ENCODE results near the gene KRT9.
A peak's percentile ranks its signal among the peaks of the same experiment; 100 is the strongest.
"Not testable (repeated sequence)": the region's sequence is repeated elsewhere in the genome, so short reads cannot be mapped to it uniquely, and the experiment has no call there.

Gene KRT9

DNA sequence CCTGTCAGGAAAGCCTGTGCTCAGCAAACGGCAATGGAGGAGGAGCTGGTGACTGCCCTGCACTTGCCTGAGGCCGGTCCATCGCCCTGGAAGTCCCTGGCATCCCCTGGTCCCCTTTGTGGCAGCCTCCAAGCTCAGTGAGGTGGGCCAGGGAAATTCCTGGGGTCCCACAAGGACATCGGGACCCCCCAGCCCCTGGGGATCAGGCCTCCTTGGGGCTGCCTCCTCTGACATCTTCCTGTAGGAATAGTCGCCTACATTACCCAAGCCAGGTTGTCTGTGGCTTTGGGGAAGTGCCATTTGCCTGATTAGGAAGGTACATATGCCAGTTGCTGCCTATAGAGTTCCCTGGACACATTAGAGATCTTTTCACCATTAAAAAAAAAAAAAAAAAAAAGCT is 7.1 kb upstream of the KRT9 start:
- no peaks in the 10 kb centered on the region for H3K36me3 Mint-ChIP-seq (ENCODE audit: low read depth)
- intact Hi-C loops (cut with micrococcal nuclease) = loop anchor here (1.0 kb wide), 3 partner anchors 27 to 83 kb away; no protein-coding TSS in a partner anchor
- H3K4me1 Mint-ChIP-seq (ENCODE audit: low read depth) = peaks cover 9% of the 10 kb centered on the region
- H3K4me3 Mint-ChIP-seq = no peak overlapping the region
- H3K27ac Mint-ChIP-seq = no peak overlapping the region
- H3K9me3 Mint-ChIP-seq = no peaks in the 10 kb centered on the region
- peaks cover 58% of the 10 kb centered on the region for H3K27me3 Mint-ChIP-seq

DNA sequence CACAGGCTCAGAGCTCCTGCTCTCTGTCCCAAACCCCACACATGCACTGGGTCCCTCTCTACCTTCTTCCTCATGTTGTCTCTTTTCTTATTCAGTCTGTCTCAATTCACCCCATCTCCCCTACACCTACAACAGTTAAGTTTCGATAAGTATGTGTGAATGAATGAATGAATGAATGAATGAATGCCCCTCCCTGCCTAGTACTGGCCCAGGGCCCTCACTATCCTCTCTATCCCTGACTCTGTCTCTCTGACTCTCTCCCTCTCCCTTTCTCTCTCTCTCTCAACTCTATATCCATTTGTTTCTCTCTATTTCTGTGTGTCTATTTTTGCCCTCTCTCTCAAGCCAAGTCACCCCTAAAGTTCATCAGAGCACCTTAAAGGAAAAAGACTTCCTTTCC is 6.7 kb upstream of the KRT9 start:
- peaks cover 57% of the 10 kb centered on the region for H3K27me3 Mint-ChIP-seq
- intact Hi-C loops (cut with micrococcal nuclease) = no loop called here

DNA sequence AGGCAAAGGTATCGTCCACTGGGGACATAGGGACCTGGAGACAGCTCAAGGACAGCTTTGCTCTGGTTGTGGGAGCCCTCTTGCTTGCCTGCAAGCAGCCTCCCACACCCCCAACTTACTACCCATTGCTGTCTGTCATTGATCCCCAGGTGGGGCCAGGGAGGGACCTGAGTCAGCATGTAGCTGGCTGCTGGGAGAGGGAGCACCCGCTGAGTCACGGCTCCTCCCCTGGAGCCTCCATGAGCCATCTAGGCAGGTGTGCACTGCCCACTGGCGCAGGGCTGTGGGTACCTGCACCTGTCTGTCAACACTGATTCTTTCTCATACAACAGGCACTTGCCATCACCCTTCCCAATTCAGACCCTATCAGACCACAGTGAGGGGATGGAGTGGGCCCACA is 4.9 kb upstream of the KRT9 start:
- peaks cover 61% of the 10 kb centered on the region for H3K27me3 Mint-ChIP-seq
- H3K36me3 Mint-ChIP-seq (ENCODE audit: low read depth); intact Hi-C loops (cut with micrococcal nuclease); H3K27ac Mint-ChIP-seq; H3K9me3 Mint-ChIP-seq; H3K4me3 Mint-ChIP-seq; H3K4me1 Mint-ChIP-seq (ENCODE audit: low read depth): not testable (repeated sequence)

More for the DNA sequence above, 6.7 kb upstream of the KRT9 start:
- H3K9me3 Mint-ChIP-seq = no peaks in the 10 kb centered on the region
- no peak overlapping the region for H3K4me3 Mint-ChIP-seq
- no peaks in the 10 kb centered on the region for H3K36me3 Mint-ChIP-seq (ENCODE audit: low read depth)
- H3K27ac Mint-ChIP-seq = no peak overlapping the region
- H3K4me1 Mint-ChIP-seq (ENCODE audit: low read depth) = peaks cover 9% of the 10 kb centered on the region

DNA sequence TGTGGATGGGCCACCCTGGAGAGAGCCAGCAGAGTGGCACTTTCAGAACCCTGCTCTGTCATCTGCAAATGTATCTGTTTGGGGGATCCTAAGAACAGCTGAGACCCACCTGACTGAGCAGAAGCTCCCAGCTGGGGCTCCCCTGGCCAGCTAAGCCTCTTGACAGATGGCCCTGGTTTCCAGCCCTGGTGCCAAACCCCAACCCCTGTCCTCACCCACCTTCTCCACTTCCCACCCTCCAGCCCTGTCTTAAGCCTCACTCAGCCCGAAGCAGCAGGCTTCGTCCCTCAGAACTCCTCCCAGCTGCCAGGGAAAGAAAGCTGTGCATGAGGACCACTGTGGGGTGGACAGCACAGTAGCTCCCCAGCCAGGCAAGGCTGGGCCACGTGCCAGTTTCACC is 3.5 kb upstream of the KRT9 start:
- Mint-ChIP-seq H3K4me3 (no peak overlapping the region), H3K9me3 (no peaks in the 10 kb centered on the region), H3K4me1 (ENCODE audit: low read depth) (peaks cover 9% of the 10 kb centered on the region), H3K27me3 (peaks cover 64% of the 10 kb centered on the region), H3K36me3 (ENCODE audit: low read depth) (no peaks in the 10 kb centered on the region), H3K27ac (no peak overlapping the region)
- intact Hi-C loops (cut with micrococcal nuclease) = no loop called here

DNA sequence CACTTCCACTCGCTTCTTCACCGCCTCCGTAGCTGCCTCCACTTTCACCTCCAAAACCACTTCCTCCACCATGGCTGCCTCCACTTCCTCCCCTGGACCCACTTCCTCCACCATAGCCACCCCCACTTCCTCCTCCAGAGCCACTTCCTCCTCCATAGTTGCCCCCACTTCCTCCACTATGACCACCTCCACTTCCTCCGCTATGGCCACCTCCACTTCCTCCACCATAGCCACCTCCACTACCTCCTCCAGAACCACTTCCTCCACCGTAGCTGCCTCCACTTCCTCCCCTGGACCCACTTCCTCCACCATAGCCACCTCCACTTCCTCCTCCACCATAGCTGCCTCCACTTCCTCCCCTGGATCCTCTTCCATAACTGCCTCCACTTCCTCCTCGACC is 4.5 kb downstream of the KRT9 start:
- Mint-ChIP-seq H3K4me3 (no peak overlapping the region), H3K27ac (peak overlapping the region; percentile 68), H3K36me3 (ENCODE audit: low read depth) (peaks cover 6% of the 10 kb centered on the region), H3K9me3 (peaks cover 12% of the 10 kb centered on the region), H3K27me3 (peaks cover 54% of the 10 kb centered on the region), H3K4me1 (ENCODE audit: low read depth) (peaks cover 8% of the 10 kb centered on the region)
- intact Hi-C loops (cut with micrococcal nuclease) = no loop called here

DNA sequence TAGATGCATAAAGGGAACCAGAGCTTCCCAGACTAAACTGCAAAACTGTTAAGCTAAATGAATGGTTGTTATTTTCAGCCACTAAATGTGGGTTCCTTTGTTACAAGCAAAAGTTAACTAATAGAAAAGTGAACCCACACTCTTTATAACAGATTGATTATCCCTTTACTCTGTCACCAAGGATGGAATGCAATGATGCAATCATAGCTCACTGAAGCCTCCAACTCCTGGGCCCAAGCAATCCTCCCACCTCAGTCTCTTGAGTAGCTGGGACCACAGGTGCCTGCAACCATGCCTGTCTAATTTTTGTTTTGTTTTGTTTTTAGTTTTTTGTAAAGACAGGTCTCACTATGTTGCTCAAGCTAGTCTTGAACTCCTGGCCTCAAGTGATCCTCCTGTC is 6.5 kb downstream of the KRT9 start:
- H3K27ac Mint-ChIP-seq = no peak overlapping the region
- H3K36me3 Mint-ChIP-seq (ENCODE audit: low read depth) = peaks cover 6% of the 10 kb centered on the region
- intact Hi-C loops (cut with micrococcal nuclease) = no loop called here
- H3K27me3 Mint-ChIP-seq = peaks cover 44% of the 10 kb centered on the region
- H3K9me3 Mint-ChIP-seq = peaks cover 12% of the 10 kb centered on the region
- H3K4me1 Mint-ChIP-seq (ENCODE audit: low read depth) = peaks cover 8% of the 10 kb centered on the region
- H3K4me3 Mint-ChIP-seq = no peak overlapping the region

DNA sequence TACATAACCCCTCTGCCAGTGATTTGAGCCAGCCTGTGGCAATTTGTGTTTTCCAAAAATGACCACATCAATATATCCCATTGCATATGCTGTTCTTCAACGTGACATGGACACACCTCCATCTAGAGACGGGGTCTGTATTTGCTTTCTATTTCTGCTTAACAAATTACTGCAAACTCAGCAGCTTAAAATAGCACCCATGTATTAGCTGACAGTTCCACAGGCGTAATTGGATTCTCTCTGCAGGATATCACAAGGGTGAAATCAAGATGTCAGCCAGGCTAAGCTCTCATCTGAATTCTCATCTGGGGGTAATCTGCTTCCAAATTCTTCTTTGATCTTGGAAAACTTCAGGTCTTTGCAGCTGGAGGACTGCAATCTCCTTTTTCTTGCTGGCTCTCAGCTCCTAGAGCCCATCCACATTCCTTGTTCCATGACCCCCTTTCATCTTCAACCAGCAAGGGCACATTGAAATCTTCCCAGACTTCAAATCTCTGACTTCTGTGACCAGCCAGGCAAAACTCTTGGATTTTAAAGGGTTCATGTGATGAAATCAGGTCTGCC is 8.2 kb downstream of the KRT9 start:
- Mint-ChIP-seq H3K9me3 (peaks cover 12% of the 10 kb centered on the region), H3K27me3 (peaks cover 45% of the 10 kb centered on the region), H3K36me3 (ENCODE audit: low read depth) (peaks cover 6% of the 10 kb centered on the region), H3K4me3 (no peak overlapping the region), H3K4me1 (ENCODE audit: low read depth) (peaks cover 8% of the 10 kb centered on the region), H3K27ac (no peak overlapping the region)
- intact Hi-C loops (cut with micrococcal nuclease) = no loop called here

DNA sequence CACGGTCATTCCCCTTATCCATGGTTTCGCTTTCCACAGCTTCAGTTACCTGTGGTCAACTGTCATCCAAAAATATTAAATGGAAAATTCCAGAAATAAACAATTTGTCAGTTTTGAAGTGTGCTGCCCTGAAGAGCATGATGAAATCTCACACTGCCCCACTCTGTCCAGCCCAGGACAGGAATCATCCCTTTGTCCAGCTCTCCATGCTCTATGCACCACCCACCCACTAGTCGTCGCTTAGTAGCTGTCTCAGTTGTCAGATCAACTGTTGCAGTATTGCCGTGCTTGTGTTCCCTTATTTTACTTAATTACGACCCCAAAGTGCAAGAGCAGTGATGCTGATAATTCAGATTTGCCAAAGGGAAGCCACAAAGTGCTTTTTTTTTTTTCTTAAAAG is 10.3 kb downstream of the KRT9 start:
- H3K9me3 Mint-ChIP-seq = no peaks in the 10 kb centered on the region
- H3K27me3 Mint-ChIP-seq = peaks cover 58% of the 10 kb centered on the region
- intact Hi-C loops (cut with micrococcal nuclease) = no loop called here
- no peak overlapping the region for H3K4me3 Mint-ChIP-seq
- no peaks in the 10 kb centered on the region for H3K4me1 Mint-ChIP-seq (ENCODE audit: low read depth)
- H3K27ac Mint-ChIP-seq = no peak overlapping the region
- H3K36me3 Mint-ChIP-seq (ENCODE audit: low read depth) = no peaks in the 10 kb centered on the region

DNA sequence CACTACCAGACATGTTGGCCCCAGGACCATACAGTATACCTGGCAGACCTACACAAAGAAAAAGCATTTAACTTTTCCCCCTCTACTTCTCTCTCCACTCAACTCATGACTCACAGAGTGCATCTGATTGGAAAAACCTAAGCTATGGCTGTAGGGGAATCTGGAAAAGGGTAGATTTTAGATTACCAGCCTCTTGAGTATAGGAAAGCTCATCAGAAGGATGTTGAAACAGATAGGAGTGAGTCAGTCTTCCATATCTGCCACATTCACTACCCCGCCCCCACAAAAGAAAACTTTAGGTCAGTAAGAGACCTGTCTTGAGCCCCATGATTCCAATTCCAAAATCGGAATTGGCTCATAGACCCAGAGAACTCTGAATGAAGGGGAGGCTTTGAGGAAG is 12.3 kb downstream of the KRT9 start:
- Mint-ChIP-seq H3K27me3 (peaks cover 61% of the 10 kb centered on the region), H3K36me3 (ENCODE audit: low read depth) (no peaks in the 10 kb centered on the region), H3K9me3 (no peaks in the 10 kb centered on the region), H3K4me1 (ENCODE audit: low read depth) (no peaks in the 10 kb centered on the region), H3K4me3 (no peak overlapping the region), H3K27ac (no peak overlapping the region)
- intact Hi-C loops (cut with micrococcal nuclease) = no loop called here

DNA sequence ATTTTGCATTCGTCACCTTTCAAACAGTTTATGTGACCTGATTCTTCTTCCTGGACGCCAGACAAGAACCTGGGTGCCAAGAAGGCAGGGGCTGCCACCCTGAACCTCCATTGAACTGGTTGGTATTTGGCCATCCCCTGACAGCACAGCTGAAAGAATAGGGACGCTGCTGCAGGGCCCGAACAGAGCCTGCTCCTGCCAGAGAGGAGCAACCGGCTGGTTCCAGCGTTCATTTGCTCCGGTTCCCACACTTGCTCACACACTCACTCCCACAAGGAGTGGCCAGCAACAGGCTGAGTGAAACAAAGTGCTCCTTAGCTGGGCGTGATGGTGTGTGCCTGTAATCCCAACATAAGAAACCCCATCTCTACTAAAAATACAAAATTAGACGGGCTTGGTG is 14.9 kb downstream of the KRT9 start:
- peaks cover 53% of the 10 kb centered on the region for H3K27me3 Mint-ChIP-seq
- H3K36me3 Mint-ChIP-seq (ENCODE audit: low read depth) = no peaks in the 10 kb centered on the region
- intact Hi-C loops (cut with micrococcal nuclease) = no loop called here
- no peak overlapping the region for H3K4me3 Mint-ChIP-seq
- no peaks in the 10 kb centered on the region for H3K9me3 Mint-ChIP-seq
- peaks cover 4% of the 10 kb centered on the region for H3K4me1 Mint-ChIP-seq (ENCODE audit: low read depth)
- no peak overlapping the region for H3K27ac Mint-ChIP-seq

DNA sequence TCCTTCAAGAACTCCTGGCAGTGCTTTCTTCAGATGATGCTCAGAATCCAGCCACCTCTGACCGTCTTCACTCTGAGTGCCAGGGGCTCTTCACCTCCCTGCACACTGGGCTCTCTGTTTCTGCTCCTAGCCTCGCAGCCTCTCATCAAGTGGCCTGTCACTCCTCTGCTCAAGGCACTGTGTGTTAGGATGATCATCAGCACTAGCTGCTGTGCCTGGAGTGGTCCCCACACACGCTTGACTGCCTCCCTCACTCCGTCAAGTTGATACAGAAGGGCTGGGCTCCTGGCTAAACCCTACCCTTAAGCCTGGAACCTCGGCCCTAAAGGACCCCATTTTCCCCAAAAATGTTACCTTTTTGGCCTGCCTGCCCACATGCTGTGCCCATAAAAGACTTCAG is 15.6 kb downstream of the KRT9 start:
- no peaks in the 10 kb centered on the region for H3K36me3 Mint-ChIP-seq (ENCODE audit: low read depth)
- H3K27me3 Mint-ChIP-seq = peaks cover 51% of the 10 kb centered on the region
- no peak overlapping the region for H3K4me3 Mint-ChIP-seq
- no peaks in the 10 kb centered on the region for H3K9me3 Mint-ChIP-seq
- intact Hi-C loops (cut with micrococcal nuclease) = no loop called here
- H3K27ac Mint-ChIP-seq = no peak overlapping the region
- H3K4me1 Mint-ChIP-seq (ENCODE audit: low read depth) = peaks cover 4% of the 10 kb centered on the region

DNA sequence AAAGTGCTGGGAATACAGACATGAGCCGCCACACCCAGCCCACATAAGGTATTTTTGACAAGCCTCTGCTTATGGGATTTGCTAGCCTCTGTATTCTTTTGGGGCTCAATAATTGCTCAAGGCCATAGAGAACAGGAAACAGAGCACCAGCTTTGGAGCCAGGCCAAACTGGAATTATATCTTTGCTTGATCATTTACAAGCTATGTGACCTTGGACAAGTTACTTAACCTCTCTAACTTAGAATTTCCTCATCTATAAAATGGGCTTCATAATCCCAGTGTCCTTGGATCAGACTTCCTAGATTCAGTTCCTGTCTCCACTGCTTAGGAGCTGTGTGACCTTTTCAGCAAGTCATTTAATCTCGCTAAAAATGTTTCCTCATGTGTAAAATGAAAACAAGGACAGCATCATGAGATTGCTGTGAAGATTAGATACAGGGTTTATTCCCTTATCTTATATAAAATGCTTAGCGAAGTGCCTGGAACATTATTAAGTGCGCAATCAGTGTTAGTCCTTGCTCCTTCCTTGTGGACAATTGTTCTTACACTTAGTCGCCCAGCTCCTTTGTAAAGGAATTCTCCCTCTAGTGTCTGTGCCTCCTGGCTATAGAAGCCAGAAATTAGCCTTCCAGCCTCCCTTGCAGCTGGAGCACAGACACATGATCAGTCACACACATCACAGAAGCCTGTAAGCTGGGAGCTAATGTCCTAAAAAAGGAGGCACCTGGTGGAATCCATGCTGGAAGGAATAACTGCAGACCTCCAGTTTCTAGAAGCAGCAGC is 16.6 kb downstream of the KRT9 start:
- peaks cover 4% of the 10 kb centered on the region for H3K4me1 Mint-ChIP-seq (ENCODE audit: low read depth)
- H3K9me3 Mint-ChIP-seq = no peaks in the 10 kb centered on the region
- peaks cover 53% of the 10 kb centered on the region for H3K27me3 Mint-ChIP-seq
- no peak overlapping the region for H3K27ac Mint-ChIP-seq
- H3K4me3 Mint-ChIP-seq = no peak overlapping the region
- intact Hi-C loops (cut with micrococcal nuclease) = no loop called here
- no peaks in the 10 kb centered on the region for H3K36me3 Mint-ChIP-seq (ENCODE audit: low read depth)

DNA sequence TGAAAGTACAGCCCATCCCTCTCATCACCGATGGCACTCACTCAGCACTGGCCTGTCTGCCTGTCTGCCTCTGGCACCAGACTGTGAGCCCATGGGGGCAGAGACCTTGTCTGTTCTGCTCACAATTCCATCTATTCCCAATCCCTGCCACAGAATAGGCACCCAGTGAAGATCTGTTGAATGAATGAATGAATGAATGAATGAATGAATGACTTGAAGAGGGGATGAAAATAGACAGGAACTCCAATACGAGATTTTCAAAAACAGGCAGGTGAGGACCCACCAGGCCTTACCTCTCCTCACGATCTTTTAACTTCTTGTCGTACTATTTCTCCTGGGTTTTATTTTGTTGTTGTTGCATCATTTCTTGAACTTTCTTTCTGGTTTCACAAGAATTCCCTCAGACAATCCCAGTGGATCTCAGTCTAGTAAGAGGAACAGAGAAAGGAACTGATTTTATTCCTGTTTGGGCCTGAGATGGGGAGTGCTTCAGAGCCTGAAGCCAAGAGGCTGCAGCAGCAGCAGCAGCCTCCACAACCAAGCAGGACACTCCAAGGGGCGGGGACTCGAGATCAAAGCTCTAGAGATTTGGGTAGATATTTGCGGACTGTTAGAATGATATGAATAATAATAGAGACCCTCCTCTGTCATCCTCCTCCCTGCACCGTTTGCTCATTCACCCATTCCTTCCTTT is 17.7 kb downstream of the KRT9 start:
- Mint-ChIP-seq H3K27ac (no peak overlapping the region), H3K4me3 (no peak overlapping the region), H3K9me3 (no peaks in the 10 kb centered on the region), H3K27me3 (peaks cover 48% of the 10 kb centered on the region), H3K4me1 (ENCODE audit: low read depth) (peaks cover 9% of the 10 kb centered on the region), H3K36me3 (ENCODE audit: low read depth) (no peaks in the 10 kb centered on the region)
- intact Hi-C loops (cut with micrococcal nuclease) = no loop called here

DNA sequence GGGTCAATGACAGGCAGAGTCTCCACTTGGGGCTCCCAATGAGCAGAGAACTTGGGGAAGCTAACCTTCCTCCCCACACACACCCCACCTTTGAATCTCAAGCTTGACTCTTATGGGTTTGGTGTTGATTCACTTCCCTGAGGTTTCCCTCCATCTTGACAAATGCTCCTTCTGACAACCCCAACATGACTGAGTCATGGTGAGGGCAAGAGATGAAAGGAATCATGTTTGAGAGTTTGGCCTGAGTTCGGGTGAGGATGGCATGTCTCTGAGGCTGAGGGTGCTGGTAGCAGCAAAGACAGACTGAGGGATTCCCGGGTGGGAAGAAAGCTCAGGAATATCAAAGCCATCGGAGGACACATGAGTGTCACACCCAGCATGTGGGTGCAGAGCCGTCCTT is 18.7 kb downstream of the KRT9 start:
- Mint-ChIP-seq H3K4me1 (ENCODE audit: low read depth) (peaks cover 19% of the 10 kb centered on the region), H3K9me3 (no peaks in the 10 kb centered on the region), H3K4me3 (no peak overlapping the region), H3K27ac (no peak overlapping the region), H3K27me3 (peaks cover 40% of the 10 kb centered on the region), H3K36me3 (ENCODE audit: low read depth) (no peaks in the 10 kb centered on the region)
- intact Hi-C loops (cut with micrococcal nuclease) = no loop called here
